GM18868 (cell line): ENCODE results near the gene CDH1.
A peak's percentile ranks its signal among the peaks of the same experiment; 100 is the strongest.

ENCODE experiments used
- ATAC-seq: cut with Tn5 transposase; IDR thresholded peaks from one replicate; pipeline ENCODE4 v1.9.1; 2021; ENCODE audit warnings: mild to moderate bottlenecking, moderate library complexity; ENCODE audit not compliant: unreplicated experiment

Gene CDH1

GRCh38 chr16:68759062-68759461 is 22.0 kb downstream of the CDH1 start:
- ATAC-seq, result no peak

GRCh38 chr16:68760671-68761275 is 23.7 kb downstream of the CDH1 start:
- peak; percentile 51 for ATAC-seq

DNA sequence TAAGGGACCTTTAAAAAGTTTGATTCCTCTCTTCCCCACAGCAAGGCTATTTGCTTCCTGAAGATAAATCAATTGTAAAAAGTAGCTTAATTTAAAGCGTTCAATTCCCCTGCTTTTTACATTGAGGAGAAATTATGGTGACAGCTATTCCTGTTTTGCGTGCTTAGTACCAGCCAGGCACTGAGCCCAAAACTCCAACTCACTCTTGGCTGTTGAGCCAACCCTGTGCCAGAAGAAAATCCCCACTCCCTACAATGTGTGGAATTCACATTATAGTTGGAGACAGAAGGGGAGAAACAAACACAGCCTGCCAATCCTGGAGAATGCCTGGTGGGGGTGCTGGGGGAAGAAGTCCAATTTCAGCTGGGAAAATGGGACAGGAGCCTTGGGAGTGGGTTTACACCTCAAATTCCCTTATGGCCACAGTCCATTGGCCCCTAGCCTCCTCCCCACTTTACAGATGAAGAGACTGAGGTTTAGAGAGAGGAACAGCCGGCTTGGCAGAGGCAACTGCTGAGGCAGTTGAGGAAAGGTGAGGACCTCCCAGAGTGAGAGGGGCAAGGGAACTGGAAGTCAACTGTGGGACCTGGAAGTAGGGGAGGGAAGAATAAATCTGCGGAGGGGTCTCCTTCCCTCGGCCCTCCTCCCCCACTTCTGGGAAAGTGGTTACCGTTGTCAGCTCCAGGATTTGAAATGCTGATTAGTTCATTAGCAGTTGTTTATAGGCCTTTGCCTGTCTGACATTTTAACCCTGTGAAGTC is 26.1 kb downstream of the CDH1 start:
- ATAC-seq, result no peak

- no peak for ATAC-seq
These were observed 27.8 kb downstream of the CDH1 start for GRCh38 chr16:68764862-68765261.

- ATAC-seq, result no peak
These were observed 30.5 kb downstream of the CDH1 start for GRCh38 chr16:68767581-68767980.

DNA sequence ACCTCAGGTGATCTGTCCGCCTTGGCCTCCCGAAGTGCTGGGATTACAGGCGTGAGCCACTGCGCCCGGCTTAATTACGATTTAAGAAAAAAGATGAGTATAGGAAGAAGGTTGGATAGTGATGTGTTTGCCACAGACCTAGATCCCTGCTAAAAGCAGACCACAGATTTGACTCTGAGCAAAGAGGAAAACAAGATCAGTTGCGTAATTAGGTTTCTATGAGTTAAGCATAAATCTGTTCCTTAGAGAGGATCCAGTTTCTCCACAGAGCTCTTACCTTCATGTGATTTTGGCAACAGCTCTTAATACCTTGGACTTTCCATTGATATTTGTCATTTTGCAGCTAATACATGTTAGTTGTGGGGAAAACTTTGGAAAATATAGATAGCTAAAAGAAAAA is 31.1 kb downstream of the CDH1 start:
- ATAC-seq, result no peak

DNA sequence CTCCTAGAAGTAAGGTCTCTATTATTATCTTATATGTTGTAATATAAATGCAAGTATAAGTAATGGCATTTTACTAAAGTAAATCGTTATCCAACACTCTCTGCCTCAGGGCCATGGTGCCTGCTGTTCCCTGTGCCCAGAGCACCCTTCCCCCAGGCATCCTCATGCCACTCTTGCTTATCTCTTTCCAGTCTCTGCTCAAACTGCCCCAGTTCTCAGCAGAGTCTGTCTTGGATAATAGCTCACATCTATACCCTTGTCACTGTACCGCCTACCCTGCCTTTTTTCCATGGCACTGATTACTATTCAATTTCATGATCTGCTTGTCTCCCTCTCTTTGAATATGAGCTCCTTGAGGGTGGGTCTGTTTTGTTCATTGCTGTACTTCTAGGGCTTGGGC is 31.7 kb downstream of the CDH1 start:
- no peak for ATAC-seq

GRCh38 chr16:68770671-68771070 is 33.6 kb downstream of the CDH1 start:
- no peak for ATAC-seq

- ATAC-seq, result no peak
These were observed 35.1 kb downstream of the CDH1 start for GRCh38 chr16:68772030-68772681.

DNA sequence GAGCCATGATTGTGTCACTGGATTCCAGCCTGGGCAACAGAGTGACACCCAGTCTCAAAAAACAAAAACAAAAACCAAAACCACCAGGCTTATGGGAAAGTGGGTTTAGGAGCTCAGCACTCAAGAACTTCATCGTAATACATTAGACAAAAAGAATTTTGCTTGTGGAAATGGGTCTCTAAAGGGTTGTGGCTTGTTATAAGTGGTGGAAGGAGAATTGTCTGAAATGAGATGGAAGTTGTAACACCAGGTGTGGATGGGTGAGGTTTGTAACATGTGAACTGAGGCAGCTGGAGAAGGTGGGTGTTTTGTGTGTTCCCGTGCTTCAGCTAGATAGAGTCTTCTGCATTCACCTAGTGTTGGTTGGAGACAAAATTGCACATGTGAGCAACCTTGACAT is 35.8 kb downstream of the CDH1 start:
- no peak for ATAC-seq

DNA sequence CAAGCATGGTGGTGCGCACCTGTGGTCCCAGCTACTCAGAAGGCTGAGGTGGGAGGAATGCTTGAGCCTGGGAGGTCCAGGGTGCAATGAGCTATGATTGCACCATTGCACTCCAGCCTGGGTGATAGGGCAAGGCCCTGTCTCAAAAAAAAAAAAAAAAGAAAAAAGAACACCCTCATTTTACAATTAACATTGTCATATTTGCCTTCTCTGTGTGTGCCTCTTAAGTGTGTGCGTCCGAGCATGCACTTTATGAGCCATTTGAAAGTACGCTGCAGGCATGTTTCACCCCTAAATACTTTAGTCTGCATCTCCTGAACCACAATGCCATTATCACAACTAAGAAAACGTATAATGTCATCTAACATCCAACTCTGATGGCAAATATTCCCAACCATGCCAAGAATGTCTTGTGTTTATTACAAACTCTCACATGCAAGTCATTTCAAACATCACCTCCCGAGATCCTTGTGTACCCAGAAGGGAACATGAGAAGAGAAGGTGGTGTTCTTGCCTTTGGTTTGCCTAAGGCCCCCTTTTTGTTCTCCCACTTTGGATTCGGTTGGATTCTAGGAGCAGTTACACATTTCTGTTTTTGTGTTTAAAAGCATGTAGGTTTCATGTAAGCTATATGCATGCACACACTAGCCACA is 38.0 kb downstream of the CDH1 start:
- ATAC-seq, result no peak

GRCh38 chr16:68776821-68777485 is 39.9 kb downstream of the CDH1 start:
- peak; percentile 81 for ATAC-seq

- ATAC-seq, result no peak
These were observed 41.6 kb downstream of the CDH1 start for GRCh38 chr16:68778551-68779231.

GRCh38 chr16:68779891-68780290 is 42.8 kb downstream of the CDH1 start:
- no peak for ATAC-seq

DNA sequence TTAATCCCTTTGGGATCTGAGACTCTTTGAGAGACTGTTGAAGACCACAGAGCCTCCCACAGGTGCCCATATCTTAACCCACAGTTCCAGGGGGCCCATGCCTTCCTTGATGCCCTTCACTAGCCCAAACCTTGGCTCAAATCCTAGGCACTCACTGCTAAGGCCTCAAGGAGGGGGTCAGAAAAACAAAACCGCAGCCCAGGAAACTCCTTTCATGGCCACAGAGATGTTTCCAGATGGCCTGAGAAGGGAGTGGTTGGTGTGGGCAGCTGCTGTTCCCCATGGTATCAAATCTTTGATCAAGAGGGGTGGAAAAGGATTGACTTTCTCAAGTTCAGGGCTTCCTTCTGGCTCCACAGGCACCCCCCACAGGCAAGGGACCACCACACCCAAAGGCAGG is 44.7 kb downstream of the CDH1 start:
- ATAC-seq, result no peak

GRCh38 chr16:68782198-68783174 is 45.4 kb downstream of the CDH1 start:
- peak; percentile 65 for ATAC-seq

DNA sequence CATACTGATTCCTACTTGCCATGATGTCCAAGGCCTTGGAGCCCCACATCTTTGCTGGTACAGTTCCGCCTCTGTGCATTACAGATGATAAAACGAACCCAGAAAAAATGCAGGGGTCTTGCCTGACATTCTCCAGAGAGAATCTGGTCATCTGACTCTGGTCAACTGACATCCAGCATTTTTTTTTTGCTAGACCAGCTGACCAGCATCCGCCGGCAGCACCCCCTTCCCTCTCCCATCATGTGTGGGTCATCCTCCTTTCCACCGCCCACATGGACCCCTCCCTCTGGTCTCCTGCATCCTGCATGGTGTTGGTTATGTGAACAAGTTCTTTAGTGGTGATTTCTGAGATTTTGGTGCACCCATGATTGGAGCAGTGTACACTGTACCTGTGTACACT is 47.1 kb downstream of the CDH1 start:
- ATAC-seq, result no peak

DNA sequence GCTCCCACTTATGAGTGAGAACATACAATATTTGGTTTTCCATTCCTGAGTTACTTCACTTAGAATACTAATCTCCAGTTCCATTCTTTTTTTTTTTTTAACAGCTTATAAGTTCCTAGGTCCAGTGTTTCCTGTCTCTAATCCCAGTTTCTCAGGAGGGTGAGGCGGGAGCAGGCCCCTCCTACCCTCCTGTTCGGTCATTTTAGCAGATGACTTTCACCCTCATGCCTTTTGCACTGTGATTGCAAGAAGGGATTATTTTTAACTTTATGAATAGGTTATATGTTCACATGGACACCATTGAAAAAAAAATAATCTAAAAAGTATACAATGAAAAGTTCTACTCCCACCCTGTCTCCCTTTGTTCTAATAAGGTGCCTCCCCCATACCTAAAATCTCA is 47.6 kb downstream of the CDH1 start:
- no peak for ATAC-seq

GRCh38 chr16:68785715-68786114 is 48.6 kb downstream of the CDH1 start:
- no peak for ATAC-seq
